GM12878 (cell line): ENCODE data around the gene UCKL1. TPM values are rescaled to one million over a fixed set of nuclear protein-coding genes. Genes with fewer than 3 reads are reported as not detected.
A peak's percentile ranks its signal among the peaks of the same experiment; 100 is the strongest.

Experiments used
- ATAC-seq: fragments of 200-7000 bp; cut with Tn5 transposase; 3 replicates; pipeline ENCODE4 v1.9.1; 2020; ENCODE audit warnings: mild to moderate bottlenecking, moderate library complexity
- BruUV-seq: library from RNA; stranded (reverse); fragments of 400-500 nt; replicated peaks from 2 replicates; lab custom pipeline; 2021; lab: Mats Ljungman, UMichigan
- CTCF ChIA-PET: fragments of 300-600 bp; sonication (Branson Sonifier 250); formaldehyde crosslinking; extraction: SDS; loops from one replicate; lab custom pipeline; 2021; ENCODE audit warnings: inconsistent platforms; lab: Yijun Ruan, JAX
- POLR2A ChIA-PET: fragments of 350-600 bp; formaldehyde crosslinking; extraction: SDS; loops from one replicate; lab custom pipeline; 2021; ENCODE audit warnings: inconsistent platforms; lab: Charles Lee
- RAD21 ChIA-PET: fragments of 300-600 bp; sonication (Branson Sonifier 250); formaldehyde crosslinking; loops from one replicate; lab custom pipeline; 2023; ENCODE audit warnings: antibody characterized with exemption; ENCODE audit not compliant: unreplicated experiment; lab: Charles Lee
- SMC1A ChIA-PET: fragments of 300-600 bp; sonication (Branson Sonifier 250); formaldehyde crosslinking; loops from one replicate; lab custom pipeline; 2023; ENCODE audit not compliant: unreplicated experiment, uncharacterized antibody; lab: Charles Lee
- DNase-seq: peaks from one replicate; pipeline ENCODE4 v3.0.0-alpha.2; 2011; ENCODE audit warnings: low read depth, low spot score
- FAIRE-seq: peaks from 3 replicates; lab custom pipeline; 2011; peaks lifted over from hg19 to GRCh38; lab: Jason Lieb, UNC
- H2AFZ ChIP-seq: 2 replicates; pipeline ENCODE4 v1.6.0; 2011; ENCODE audit warnings: low read depth, low read length, control low read depth; ENCODE audit not compliant: control insufficient read depth
- H3K27ac ChIP-seq: 2 replicates; pipeline ENCODE4 v1.5.1; 2011; ENCODE audit warnings: control low read depth; ENCODE audit not compliant: control insufficient read depth, insufficient read depth
- H3K27me3 ChIP-seq, 2 experiments: replicated peaks in 1 of 2; 2 replicates each; pipeline versions ENCODE4 v1.6.0 to v1.6.1; 2011; ENCODE audit warnings: low read length in 1 of 2; ENCODE audit not compliant: control insufficient read depth in 2 of 2, insufficient read depth in 2 of 2
- H3K36me3 ChIP-seq, 2 experiments: 2 replicates each; pipeline ENCODE4 v1.5.1; 2011; ENCODE audit warnings: low read length in 1 of 2; ENCODE audit not compliant: control insufficient read depth in 2 of 2, insufficient read depth in 2 of 2
- H3K4me1 ChIP-seq: 2 replicates; pipeline ENCODE4 v1.6.1; 2011; ENCODE audit warnings: mild to moderate bottlenecking, low read length, moderate library complexity, mixed read lengths; ENCODE audit not compliant: control insufficient read depth, insufficient read depth
- H3K4me2 ChIP-seq: 2 replicates; pipeline ENCODE4 v1.6.0; 2011; ENCODE audit warnings: control low read depth; ENCODE audit not compliant: control insufficient read depth, insufficient read depth
- H3K4me3 ChIP-seq: fragments of 200-600 bp; sonication (generic); 2 replicates; pipeline ENCODE4 v1.5.1; 2016
- H3K79me2 ChIP-seq: 2 replicates; pipeline ENCODE4 v1.6.0; 2011; ENCODE audit warnings: low read length; ENCODE audit not compliant: control insufficient read depth, insufficient read depth
- H3K9ac ChIP-seq: 2 replicates; pipeline ENCODE4 v1.8.0; 2011; ENCODE audit warnings: low read length, control low read depth, mixed read lengths; ENCODE audit not compliant: control insufficient read depth, insufficient read depth
- H3K9me3 ChIP-seq: replicated peaks from 3 replicates; pipeline ENCODE4 v1.5.1; 2011; ENCODE audit warnings: mild to moderate bottlenecking, low read length; ENCODE audit not compliant: control insufficient read depth, insufficient read depth
- H4K20me1 ChIP-seq: 2 replicates; pipeline ENCODE4 v1.6.0; 2011; ENCODE audit not compliant: control insufficient read depth, insufficient read depth
- CHD1 ChIP-seq: IDR thresholded peaks from 2 replicates; pipeline ENCODE4 v1.6.1; 2012; ENCODE audit warnings: low read depth, low read length, improper control_type of control experiment
- CHD2 ChIP-seq: IDR thresholded peaks from 2 replicates; pipeline ENCODE4 v1.6.1; 2011; ENCODE audit warnings: low read depth, low read length, improper control_type of control experiment, borderline replicate concordance
- CHD4 ChIP-seq: fragments of 200-600 bp; sonication (generic); IDR thresholded peaks from 2 replicates; pipeline ENCODE4 v1.6.1; 2016; ENCODE audit warnings: mild to moderate bottlenecking
- E2F4 ChIP-seq: IDR thresholded peaks from 2 replicates; pipeline ENCODE4 v1.6.1; 2012; ENCODE audit warnings: low read depth, low read length, improper control_type of control experiment
- EZH2 ChIP-seq: IDR thresholded peaks from 2 replicates; pipeline ENCODE4 v1.6.1; 2012; ENCODE audit warnings: low read depth, mild to moderate bottlenecking, control low read depth, inconsistent platforms, low read length, borderline replicate concordance; ENCODE audit not compliant: control insufficient read depth
- FOXK2 ChIP-seq: fragments of 450-650 bp; IDR thresholded peaks from 2 replicates; pipeline ENCODE4 v1.6.1; 2017; ENCODE audit warnings: mild to moderate bottlenecking, moderate library complexity
- IRF3 ChIP-seq: fragments of 450-650 bp; IDR thresholded peaks from 2 replicates; pipeline ENCODE4 v1.6.1; 2014; ENCODE audit warnings: mild to moderate bottlenecking
- LARP7 ChIP-seq: fragments of 450-650 bp; IDR thresholded peaks from 2 replicates; pipeline ENCODE4 v1.6.1; 2017; ENCODE audit warnings: mild to moderate bottlenecking
- NFYB ChIP-seq: IDR thresholded peaks from 2 replicates; pipeline ENCODE4 v1.6.1; 2011; ENCODE audit warnings: low read depth, mild to moderate bottlenecking, low read length, improper control_type of control experiment, moderate library complexity; ENCODE audit not compliant: insufficient read depth
- PKNOX1 ChIP-seq: fragments of 450-650 bp; IDR thresholded peaks from 2 replicates; pipeline ENCODE4 v1.6.1; 2016; ENCODE audit warnings: mild to moderate bottlenecking
- RELB ChIP-seq: fragments of 450-650 bp; IDR thresholded peaks from 2 replicates; pipeline ENCODE4 v1.6.1; 2017; ENCODE audit warnings: low read depth, mild to moderate bottlenecking, moderate library complexity
- RUNX3 ChIP-seq: IDR thresholded peaks from 2 replicates; pipeline ENCODE4 v1.6.1; 2012; ENCODE audit warnings: low read length, inconsistent platforms
- SMAD5 ChIP-seq: IDR thresholded peaks from 2 replicates; pipeline ENCODE4 v1.6.1; 2016; ENCODE audit warnings: antibody characterized with exemption, low read depth
- SREBF1 ChIP-seq: IDR thresholded peaks from 2 replicates; pipeline ENCODE4 v1.6.1; 2012; ENCODE audit warnings: mild to moderate bottlenecking, low read length
- USF2 ChIP-seq: IDR thresholded peaks from 2 replicates; pipeline ENCODE4 v1.6.1; 2011; ENCODE audit warnings: low read depth, low read length, improper control_type of control experiment, borderline replicate concordance
- ZZZ3 ChIP-seq: IDR thresholded peaks from 2 replicates; pipeline ENCODE4 v1.6.1; 2011; ENCODE audit warnings: low read depth; ENCODE audit not compliant: control insufficient read depth, insufficient read length
- WGBS: methylation state at CpG from one replicate; pipeline ENCODE4 v1.1.6; 2016; ENCODE audit warnings: low lambda C conversion rate; ENCODE audit not compliant: insufficient replicate concordance, insufficient coverage; ENCODE audit errors: missing lambda C conversion rate; 5-methylcytosine and 5-hydroxymethylcytosine counted together
- in situ Hi-C: fragments of 300-500 bp; cut with MboI; formaldehyde crosslinking; loops from 9 replicates; pipeline ENCODE4 v1.14.3; 2018; ENCODE audit warnings: mixed read lengths
- intact Hi-C: fragments of 100-400 bp; cut with micrococcal nuclease; formaldehyde crosslinking; loops from one replicate; pipeline ENCODE4 v1.14.2; 2022; ENCODE audit not compliant: unreplicated experiment
- polyA plus RNA-seq, 11 experiments: library from polyadenylated mRNA; depleted of rRNA in 4 of 11; unstranded in 6 of 11; stranded (reverse) in 5 of 11; fragments of >200 nt; fragmentation: Nextera tagmentation in 4 of 11; fragmentation: Illumina TruSeq in 1 of 11; extraction: Ambion mirVana in 4 of 11; extraction: Trizol in 1 of 11; gene quantifications; 1 replicate in 1 of 11; 2 replicates in 10 of 11; pipeline versions ENCODE4 v1.2.1 to v1.2.3, GENCODE V29; 2011 to 2016; ENCODE audit warnings: inconsistent platforms in 2 of 11, missing spikeins in 2 of 11, low read depth in 1 of 11
- total RNA-seq, 4 experiments: library from RNA; depleted of rRNA in 3 of 4; stranded (reverse); fragments of >200 nt in 3 of 4; fragmentation: Illumina TruSeq in 1 of 4; extraction: Trizol in 1 of 4; gene quantifications; 2 replicates each; pipeline versions ENCODE4 v1.2.1 to v1.2.3, GENCODE V29; 2013 to 2021

UCKL1 gene
- total and polyA plus RNA-seq, 10 of the 15 experiments (the other 5 are each of a cell fraction or from before 2014, with no cell fraction given) = 2.4 to 36.3 (median 24.8) TPM

- intact Hi-C loops (loop anchor here (1.0 to 5.0 kb wide), 2 partner anchors 58 to 77 kb away; no protein-coding TSS in a partner anchor), in situ Hi-C loops (no loop called here)
- SMC1A ChIA-PET = interaction anchor here (0.6 to 4.1 kb wide), 15 partner anchors 23 to 443 kb away, joined by 3 to 52 read pairs (median 4); partner anchors contain the start of genes C20orf204, PTK6 and UCKL1
- POLR2A ChIA-PET = interaction anchor here (0.6 to 4.1 kb wide), 10 partner anchors 23 to 116 kb away, joined by 3 to 63 read pairs (median 6); partner anchors contain the start of genes C20orf204, OPRL1, RGS19 and UCKL1
- DNase-seq = no peak
- RAD21 ChIA-PET = interaction anchor here (0.8 to 4.4 kb wide), 14 partner anchors 23 to 443 kb away, joined by 3 to 92 read pairs (median 6); partner anchors contain the start of genes ARFRP1, C20orf204, PTK6 and UCKL1
- peaks cover 64% of the 10 kb centered on the region for H3K79me2 ChIP-seq
- FAIRE-seq = peak; percentile 38
- peak overlapping the region; percentile 96 for H3K4me3 ChIP-seq
- peaks cover 6 to 14% of the 10 kb centered on the region in 2 experiments for H3K36me3 ChIP-seq
- no peaks in the 10 kb centered on the region for H3K9me3 ChIP-seq
- H3K4me1 ChIP-seq = peaks cover 23% of the 10 kb centered on the region
- no TSS peak for BruUV-seq
- peak overlapping the region; percentile 64 for H3K4me2 ChIP-seq
- H2AFZ ChIP-seq = no peak overlapping the region; the same call in 1 of the 2 replicates
- H3K27me3 ChIP-seq = no peaks in the 10 kb centered on the region
- CTCF ChIA-PET = interaction anchor here (0.8 to 3.2 kb wide), 21 partner anchors 8 to 443 kb away, joined by 3 to 67 read pairs (median 5); partner anchors contain the start of genes C20orf204, HELZ2, OPRL1 and PTK6
- H3K9ac ChIP-seq = peak overlapping the region; percentile 68
- no peaks in the 10 kb centered on the region for H4K20me1 ChIP-seq
- 12% methylated on average over 15 of the region's 15 CpGs for WGBS
- ATAC-seq = peak; percentile 36
- H3K27ac ChIP-seq = peak overlapping the region; percentile 92
- no peak for TF ChIP-seq SREBF1
- no peak for TF ChIP-seq CHD2
- TF ChIP-seq E2F4 = no peak
- no peak for TF ChIP-seq ZZZ3
- no peak for TF ChIP-seq CHD4
- TF ChIP-seq PKNOX1 = peak; percentile 74
- peak; percentile 54; the same call in 1 of the 2 replicates for TF ChIP-seq LARP7
- no peak for TF ChIP-seq IRF3
- no peak; the same call in 1 of the 2 replicates for TF ChIP-seq CHD1
- no peak for TF ChIP-seq RUNX3
- TF ChIP-seq EZH2 = no peak
- no peak for TF ChIP-seq NFYB
- TF ChIP-seq USF2 = peak; percentile 81
- TF ChIP-seq SMAD5 = no peak
- TF ChIP-seq FOXK2 = peak; percentile 52; the same call in 1 of the 2 replicates
- no peak for TF ChIP-seq RELB
These were observed 24.1 kb upstream of the UCKL1 start for GRCh38 chr20:63980317-63980805.
